Tibial nerve (tissue), 4 donors: ENCODE measurements around the gene CCNQ.

Experiments used
- EP300 ChIP-seq, 2 donors: sonication (generic); formaldehyde crosslinking; IDR thresholded peaks; one replicate each; pipeline ENCODE4 v1.6.1; 2017; ENCODE audit warnings: antibody characterized with exemption in 2 of 2, mild to moderate bottlenecking in 1 of 2
- TF ChIP-seq, protein P1 (sequence below), 5 experiments: fragments of 200-600 bp in 3 of 5; fragments of 450-650 bp in 2 of 5; sonication (generic) in 3 of 5; IDR thresholded peaks; one replicate each; pipeline ENCODE4 v1.5.1; 2016 to 2019; ENCODE audit warnings: antibody characterized with exemption in 5 of 5, mild to moderate bottlenecking in 3 of 5, moderate library complexity in 2 of 5

DNA sequence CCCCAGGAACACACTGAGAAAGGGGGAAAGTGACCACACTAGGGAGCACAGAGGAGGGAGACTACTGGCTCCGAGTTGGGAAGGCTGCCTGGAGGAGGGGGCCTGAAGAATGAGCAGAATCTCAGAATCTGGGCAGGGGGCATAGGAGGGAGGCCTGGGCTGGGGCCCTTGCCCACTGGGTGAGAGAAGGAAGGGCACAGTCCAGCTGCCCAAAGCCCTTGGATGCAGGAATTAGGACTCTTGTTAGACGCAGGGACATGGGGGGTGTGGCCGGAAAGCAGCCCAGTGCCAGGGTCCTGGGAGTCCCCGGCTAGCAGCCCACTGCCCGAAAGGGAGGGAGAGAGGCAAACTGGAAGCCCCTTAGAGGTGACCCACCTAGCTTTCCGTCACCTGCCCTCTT is 46.2 kb upstream of the CCNQ start:
- TF ChIP-seq, protein P1, sequence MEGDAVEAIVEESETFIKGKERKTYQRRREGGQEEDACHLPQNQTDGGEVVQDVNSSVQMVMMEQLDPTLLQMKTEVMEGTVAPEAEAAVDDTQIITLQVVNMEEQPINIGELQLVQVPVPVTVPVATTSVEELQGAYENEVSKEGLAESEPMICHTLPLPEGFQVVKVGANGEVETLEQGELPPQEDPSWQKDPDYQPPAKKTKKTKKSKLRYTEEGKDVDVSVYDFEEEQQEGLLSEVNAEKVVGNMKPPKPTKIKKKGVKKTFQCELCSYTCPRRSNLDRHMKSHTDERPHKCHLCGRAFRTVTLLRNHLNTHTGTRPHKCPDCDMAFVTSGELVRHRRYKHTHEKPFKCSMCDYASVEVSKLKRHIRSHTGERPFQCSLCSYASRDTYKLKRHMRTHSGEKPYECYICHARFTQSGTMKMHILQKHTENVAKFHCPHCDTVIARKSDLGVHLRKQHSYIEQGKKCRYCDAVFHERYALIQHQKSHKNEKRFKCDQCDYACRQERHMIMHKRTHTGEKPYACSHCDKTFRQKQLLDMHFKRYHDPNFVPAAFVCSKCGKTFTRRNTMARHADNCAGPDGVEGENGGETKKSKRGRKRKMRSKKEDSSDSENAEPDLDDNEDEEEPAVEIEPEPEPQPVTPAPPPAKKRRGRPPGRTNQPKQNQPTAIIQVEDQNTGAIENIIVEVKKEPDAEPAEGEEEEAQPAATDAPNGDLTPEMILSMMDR (IDR thresholded peaks at IDR 0.05): no peak
- TF ChIP-seq EP300 (IDR thresholded peaks at IDR 0.05): no peak
